ENCODE data around the gene METTL3.
"Not testable (repeated sequence)": the region's sequence is repeated elsewhere in the genome, so short reads cannot be mapped to it uniquely, and the experiment has no call there.

The METTL3 gene

DNA sequence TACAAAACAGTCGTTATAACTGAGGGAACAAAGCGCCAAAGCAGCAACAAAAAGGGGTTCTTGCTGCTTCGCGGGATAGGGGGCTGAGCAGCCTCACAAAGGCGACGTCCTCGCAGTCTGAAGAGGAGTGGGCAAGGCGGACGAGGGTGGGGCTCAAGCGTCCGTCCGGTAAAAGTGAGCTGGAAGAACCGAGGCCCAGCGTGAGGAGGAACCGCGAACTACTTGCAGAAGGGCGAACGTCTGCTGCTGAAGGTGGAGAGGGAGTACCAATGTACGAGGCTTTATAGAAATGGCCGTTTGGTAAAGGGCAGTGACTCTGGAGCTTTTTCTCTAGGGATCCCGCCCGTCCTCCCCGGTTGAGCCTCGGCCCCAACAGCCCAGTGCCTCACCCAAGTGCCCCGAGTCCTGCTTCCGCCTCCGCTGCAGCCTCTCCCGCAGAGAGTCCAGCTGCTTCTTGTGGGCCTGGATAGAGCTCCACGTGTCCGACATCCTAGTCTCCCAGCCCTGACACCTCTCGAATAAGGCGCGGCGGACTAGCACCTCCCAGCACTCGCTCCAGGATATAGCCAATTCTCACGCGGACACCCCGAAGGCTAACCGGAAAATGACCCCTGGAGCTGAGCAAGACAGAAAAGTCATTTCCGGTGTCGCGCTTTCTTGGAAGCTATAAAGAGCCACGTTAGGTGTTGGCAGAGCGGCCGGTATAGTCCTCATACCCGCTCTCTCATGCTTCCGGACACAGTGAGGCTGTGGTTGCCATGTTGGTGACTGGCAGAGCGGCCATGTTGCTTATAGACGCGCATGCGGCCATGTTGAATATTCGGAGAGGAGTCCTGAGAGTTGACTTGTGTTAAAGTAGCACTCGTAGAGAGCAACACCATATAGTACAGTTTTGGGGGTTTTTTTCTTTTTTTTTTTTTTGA is at the start of gene METTL3:
Gene METTL3, minus strand, starts transcription at position 606 of the 923 bp plus-strand sequence. Its CDS starts 117 bp downstream, at position 489.
- peak; percentile 87 for DNase-seq (ENCODE audit: low read depth)

- DNase-seq (ENCODE audit: low read depth), result no peak
Measured at GRCh38 chr14:21558703-21559170, 47.6 kb upstream of the METTL3 start.

- DNase-seq (ENCODE audit: low read depth), result peak; percentile 71
Measured at GRCh38 chr14:21557084-21557901, 46.2 kb upstream of the METTL3 start.

DNA sequence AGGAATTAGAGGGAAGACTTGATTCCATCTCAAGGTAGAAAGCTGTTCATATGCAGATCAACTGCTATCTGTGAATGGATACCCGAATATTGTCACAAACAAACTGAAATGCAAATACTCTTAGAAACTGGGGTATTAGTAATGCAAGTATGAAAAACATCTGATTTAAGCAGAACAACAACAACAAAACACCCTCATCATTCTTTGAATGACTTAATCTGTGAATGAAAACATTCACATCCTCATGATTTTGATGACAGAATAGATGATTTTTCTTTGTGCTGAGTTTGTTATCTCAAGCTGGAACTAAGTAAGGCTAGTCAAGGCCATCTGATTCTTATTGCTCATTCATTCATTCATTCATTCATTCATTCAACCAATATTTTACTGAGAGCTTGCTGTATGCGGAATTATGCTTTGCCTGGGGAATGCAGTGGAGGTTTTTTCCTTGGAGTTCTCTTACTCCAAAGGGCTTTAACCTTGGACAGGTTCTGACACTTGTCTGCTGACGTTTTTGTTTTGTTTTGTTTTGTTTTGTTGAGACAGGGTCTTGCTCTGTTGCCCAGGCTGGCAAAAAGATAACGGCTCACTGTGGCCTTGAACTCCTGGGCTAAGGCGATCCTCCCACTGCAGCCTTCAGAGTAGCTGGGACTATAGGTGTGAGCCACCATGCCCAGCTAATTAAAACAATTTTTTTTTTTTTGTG is 45.4 kb upstream of the METTL3 start:
- no peak for DNase-seq (ENCODE audit: low read depth)

GRCh38 chr14:21553266-21553665 is 42.1 kb upstream of the METTL3 start:
- no peak for DNase-seq (ENCODE audit: low read depth)

- not testable (repeated sequence) for DNase-seq (ENCODE audit: low read depth)
Measured at GRCh38 chr14:21544588-21544987, 33.4 kb upstream of the METTL3 start.

DNA sequence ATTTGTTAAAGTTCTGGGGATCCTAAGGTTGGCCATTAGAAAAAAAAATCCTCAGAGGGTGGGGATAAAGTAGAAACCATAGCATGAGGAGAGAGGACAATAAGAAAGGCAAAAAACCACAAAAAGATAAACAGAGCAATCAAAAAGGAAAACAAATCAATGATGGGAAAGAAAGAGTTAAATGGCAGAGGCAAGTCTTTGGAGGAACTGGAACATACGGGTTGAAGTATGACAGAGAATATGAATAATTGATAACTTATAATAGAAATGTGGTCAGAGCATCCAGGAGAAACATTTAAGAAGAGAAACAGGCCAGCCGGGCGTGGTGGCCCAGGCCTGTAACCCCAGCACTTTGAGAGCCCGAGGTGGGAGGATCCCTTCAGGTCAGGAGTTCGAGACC is 32.8 kb upstream of the METTL3 start:
- no peak for DNase-seq (ENCODE audit: low read depth)

DNA sequence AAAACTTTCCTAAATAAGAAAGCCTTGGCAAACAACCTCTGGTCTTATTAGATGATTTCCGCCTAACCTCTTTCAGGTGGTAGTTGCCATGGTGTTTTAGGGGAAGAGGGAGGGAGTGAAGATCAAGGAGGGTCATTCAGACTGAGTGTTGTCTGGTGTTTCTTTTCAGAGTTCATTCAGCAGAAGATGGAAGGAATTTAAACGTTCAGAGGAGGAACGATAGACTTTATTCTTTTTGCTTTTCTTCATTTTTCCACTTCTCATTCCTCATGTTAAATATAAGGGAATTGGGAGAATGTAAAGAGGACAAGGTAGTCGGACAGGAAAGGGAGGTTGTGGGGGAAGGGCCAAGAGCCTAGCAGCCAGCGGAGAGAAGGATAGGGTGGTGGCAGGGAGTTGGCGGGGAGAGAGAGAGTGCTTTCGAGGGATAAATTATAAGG is 32.4 kb upstream of the METTL3 start:
- no peak for DNase-seq (ENCODE audit: low read depth)

DNA sequence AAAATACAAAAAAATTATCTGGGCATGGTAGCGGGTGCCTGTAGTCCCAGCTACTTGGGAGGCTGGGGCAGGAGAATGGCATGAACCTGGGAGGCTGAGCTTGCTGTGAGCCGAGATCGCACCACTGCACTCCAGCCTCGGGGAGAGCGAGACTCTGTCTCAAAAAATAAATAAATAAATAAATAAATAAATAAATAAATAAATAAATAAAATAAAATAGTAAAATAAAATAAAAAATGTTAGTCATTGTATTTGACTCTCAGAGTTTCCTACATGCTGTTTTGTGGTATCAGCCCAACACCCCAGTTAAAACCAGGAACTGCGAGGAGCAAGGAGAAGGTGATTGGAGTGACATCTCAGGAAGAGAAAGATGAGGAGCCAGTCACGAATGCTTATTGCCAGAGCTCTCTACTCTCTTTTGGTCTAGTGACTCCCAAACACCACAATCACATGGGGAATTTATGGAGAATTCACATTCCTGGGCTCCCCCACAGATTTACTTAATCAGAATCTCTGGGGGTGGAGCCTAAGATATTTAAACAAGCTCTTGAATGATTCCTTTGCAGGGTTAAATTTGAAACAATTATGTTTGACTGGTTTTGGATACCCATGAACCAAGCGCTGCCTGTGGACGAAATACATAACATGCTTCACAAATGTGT is 30.4 kb upstream of the METTL3 start:
- no peak for DNase-seq (ENCODE audit: low read depth)

DNA sequence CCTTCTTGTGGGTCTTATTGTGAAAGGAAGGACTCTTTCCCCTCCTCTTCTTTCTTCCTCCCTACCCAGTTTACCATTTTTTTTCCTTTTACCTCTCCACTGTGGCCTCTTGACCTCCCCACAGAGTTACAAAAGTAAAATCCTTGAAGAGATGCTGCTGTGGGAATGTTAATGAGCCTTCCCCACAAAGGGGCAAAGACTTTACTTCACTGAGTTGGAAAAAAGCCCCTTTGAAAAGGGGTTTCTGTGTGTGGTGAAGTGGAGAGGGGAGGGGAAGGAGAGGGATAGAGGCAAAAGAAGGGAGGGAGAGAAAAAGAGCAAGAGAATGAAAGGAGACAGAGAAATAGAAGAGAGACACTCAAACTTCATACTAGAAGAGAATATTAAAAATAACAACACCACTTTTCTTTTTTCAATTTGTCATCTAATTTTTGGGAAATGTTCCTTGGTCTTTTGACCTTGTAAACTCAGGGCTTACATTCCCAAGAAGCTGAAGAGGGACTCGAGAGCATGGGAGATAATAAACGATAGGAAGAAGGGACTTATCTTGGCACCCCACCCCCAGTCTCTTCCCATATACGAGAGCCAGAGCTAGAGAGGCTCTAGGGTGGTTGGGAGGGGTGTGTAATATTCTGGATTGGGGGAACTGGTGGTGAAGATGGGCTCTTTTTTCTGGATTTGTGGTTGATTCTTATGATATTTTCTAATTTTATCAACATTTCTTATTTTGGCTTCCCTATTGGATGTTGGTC is 28.2 kb upstream of the METTL3 start:
- DNase-seq (ENCODE audit: low read depth), result no peak

DNA sequence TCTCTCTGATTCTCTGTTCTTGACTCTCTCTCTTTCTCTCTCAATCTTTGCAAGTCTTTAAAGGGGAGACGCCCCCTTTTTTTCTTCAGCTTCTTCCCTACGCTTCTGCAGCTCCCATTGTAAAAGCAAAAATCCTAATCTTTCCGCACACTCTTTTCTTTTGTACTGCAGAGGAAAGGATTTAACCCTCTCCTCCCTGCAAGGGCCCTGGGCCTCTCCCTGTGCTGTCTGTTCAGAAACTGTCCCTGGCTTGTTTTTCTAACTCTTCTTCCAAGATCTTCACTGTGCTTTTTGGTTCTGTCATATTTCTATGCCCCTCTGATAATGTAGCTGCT is 25.9 kb upstream of the METTL3 start:
- DNase-seq (ENCODE audit: low read depth), result no peak

GRCh38 chr14:21536418-21537089 is 25.4 kb upstream of the METTL3 start:
- no peak for DNase-seq (ENCODE audit: low read depth)

GRCh38 chr14:21535545-21536417 is 24.6 kb upstream of the METTL3 start:
- no peak for DNase-seq (ENCODE audit: low read depth)

GRCh38 chr14:21534576-21534975 is 23.4 kb upstream of the METTL3 start:
- no peak for DNase-seq (ENCODE audit: low read depth)

DNA sequence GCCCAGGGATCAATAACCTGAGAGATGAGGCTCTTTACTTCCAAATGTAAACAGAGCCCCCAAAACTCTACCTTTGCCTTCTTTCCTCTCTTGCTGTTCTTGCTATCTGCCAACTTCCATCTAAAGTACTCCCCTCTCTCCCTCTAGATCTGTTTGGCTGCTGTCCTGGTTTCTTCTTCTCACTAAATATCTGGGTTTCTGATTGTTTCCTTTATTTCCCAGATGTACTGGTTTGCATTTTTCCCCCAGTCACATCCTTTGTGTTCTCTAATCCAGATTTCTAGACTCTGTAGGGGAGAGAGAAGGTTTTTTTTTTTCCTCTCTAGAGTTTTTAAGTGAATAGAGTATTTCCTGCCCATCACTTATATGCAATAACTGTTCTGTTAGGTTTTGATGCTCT is 22.2 kb upstream of the METTL3 start:
- no peak for DNase-seq (ENCODE audit: low read depth)

DNA sequence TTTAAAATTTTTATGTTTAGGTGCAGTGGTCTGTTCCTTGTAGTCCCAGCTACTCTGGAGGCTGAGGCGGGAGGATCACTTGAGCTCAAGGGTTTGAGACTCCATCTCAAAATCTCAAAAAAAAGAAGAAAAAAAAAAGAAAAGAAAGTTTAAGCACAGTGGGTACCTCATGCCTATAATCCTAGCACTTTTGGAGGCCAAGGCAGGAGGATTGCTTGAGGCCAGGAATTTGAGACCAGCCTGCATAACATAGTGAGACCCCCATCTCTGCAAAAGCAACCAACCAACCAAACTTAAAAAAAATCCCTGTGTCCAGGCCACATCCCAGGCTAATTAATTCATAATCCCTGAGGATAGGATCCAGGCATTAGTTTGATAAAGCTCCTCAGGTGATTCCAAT is 18.4 kb upstream of the METTL3 start:
- DNase-seq (ENCODE audit: low read depth), result no peak

- DNase-seq (ENCODE audit: low read depth), result no peak
Measured at GRCh38 chr14:21528381-21529348, 17.5 kb upstream of the METTL3 start.

DNA sequence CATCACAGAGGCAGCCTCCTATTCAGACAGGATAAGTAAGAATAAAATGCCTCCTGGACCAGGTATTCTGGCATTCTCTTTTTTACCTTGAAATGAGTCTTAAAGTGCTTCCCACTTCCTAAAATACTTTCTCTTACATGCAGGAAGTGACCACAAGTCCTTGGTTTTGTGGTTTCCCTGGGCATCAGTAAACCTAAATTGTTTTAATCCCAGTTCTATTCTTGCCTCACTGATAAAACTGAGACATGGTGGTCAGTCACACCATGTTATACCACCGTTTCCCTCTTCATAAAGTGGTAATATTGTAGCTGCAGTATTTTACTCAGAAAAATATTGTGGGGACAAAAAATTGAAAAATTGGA is 16.2 kb upstream of the METTL3 start:
- DNase-seq (ENCODE audit: low read depth), result no peak

All from activated T-cell treated with anti-CD3 and anti-CD28 coated beads for 1 hour (primary cell).